ENCODE measurements around the gene BCL2L13. TPM values are rescaled to one million over a fixed set of nuclear protein-coding genes. Genes with fewer than 3 reads are reported as not detected.
"Not testable (repeated sequence)": the region's sequence is repeated elsewhere in the genome, so short reads cannot be mapped to it uniquely, and the experiment has no call there.

Gene BCL2L13
- total and polyA plus RNA-seq, 5 experiments from 2014 or later, result 32.3 to 52.2 (median 42.8) TPM

DNA sequence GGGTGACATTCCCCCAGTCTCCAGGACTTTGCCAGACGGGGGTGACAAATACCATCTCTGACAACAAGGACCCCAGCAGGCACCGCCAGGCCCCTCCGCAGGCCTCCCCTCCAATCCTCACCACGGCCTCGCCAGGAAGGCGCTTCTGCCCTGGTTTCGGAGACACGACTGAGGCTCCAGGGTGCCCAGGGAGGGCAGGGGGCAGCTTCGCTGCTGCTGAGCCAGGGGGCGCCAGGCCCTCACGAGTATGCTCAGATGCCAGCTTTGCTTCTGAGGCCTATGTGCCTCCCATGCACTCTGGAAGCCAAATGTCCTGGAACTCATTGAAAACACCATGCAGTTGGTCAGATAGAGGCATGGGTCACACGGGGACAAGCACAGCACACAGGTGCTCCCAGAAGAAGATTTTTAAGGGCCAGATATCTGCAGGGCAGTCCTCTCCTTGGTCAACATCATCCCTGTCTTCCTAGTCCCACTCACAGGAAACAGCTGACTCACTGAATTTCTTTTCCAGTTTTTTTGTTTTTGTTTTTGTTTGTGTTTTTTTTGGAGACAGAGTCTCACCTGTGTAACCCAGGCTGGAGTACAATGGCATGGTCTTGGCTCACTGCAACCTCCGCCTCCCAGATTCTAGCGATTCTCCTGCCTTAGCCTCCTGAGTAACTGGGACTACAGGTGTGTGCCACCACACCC lies 115.8 kb downstream of the BCL2L13 start:
- H3K9me3 Mint-ChIP-seq, result no peaks in the 10 kb centered on the region
- peaks cover 0 to 14% (median 2%) of the 10 kb centered on the region in 3 donors for H3K36me3 Mint-ChIP-seq
- H3K27ac Mint-ChIP-seq, result peak overlapping the region in 9 of 10 donors; percentile 18 to 77 (median 60)
- DNase-seq (peak in 6 of 10 donors; percentile 35 to 70 (median 44)), ATAC-seq (peak; percentile 66 to 67)
- H3K27me3 Mint-ChIP-seq, result no peaks in the 10 kb centered on the region
- H3K4me3 Mint-ChIP-seq, result no peak overlapping the region
- H3K4me1 Mint-ChIP-seq, result peaks cover 9 to 24% (median 23%) of the 10 kb centered on the region in 4 donors
- POLR2A ChIA-PET, result interaction anchor here (1.9 kb wide), 1 partner anchor 31 kb away, joined by 5 read pairs; no protein-coding TSS in a partner anchor

DNA sequence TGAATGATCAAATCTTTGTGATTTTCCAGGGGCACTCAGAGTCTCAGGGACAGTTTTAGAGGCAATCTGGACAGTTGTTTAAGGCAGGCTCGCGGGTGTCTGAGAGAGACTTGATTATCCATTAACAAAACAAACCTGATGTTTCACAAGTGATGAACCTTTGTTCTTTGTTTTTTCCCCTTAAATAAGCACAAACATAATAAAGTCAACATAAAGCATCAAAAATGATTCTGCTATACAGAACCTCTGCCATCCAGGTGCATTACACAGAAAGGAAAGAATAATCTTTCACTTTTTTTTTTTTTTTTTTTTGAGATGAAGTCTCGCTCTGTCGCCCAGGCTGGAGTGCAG lies 122.6 kb downstream of the BCL2L13 start:
- peaks cover 0 to 7% (median 0%) of the 10 kb centered on the region in 3 donors for H3K36me3 Mint-ChIP-seq
- ATAC-seq (no peak), DNase-seq (no peak)
- H3K27me3 Mint-ChIP-seq, result no peaks in the 10 kb centered on the region
- H3K9me3 Mint-ChIP-seq, result no peaks in the 10 kb centered on the region
- no peak overlapping the region for H3K4me3 Mint-ChIP-seq
- H3K27ac Mint-ChIP-seq, result peak overlapping the region in 8 of 10 donors; percentile 39 to 80 (median 66)
- POLR2A ChIA-PET, result interaction anchor here (1.1 kb wide), 1 partner anchor 314 kb away, joined by 3 read pairs; no protein-coding TSS in a partner anchor
- peaks cover 20 to 55% (median 44%) of the 10 kb centered on the region in 4 donors for H3K4me1 Mint-ChIP-seq

DNA sequence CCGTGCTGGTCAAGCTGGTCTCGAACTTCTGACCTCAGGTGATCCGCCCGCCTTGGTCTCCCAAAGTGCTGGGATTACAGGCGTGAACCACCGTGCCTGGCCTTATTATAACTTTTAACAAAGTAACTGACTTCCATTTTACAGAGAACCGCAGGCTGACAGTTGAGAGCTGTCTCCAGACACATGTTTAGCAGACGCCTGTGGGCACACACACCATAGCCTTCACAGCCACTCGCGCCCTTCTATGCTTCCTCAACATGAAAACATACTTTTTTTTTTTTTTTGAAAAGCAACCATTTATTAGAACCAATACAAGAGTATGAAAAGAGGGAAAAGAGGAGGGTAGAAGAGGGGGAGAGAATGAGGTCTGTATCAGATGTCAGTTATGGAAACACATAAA lies 124.9 kb downstream of the BCL2L13 start:
- H3K4me3 Mint-ChIP-seq, result peak overlapping the region in 1 of 10 donors; percentile 33
- H3K4me1 Mint-ChIP-seq, result peaks cover 25 to 56% (median 47%) of the 10 kb centered on the region in 4 donors
- H3K27me3 Mint-ChIP-seq, H3K9me3 Mint-ChIP-seq, ATAC-seq, DNase-seq, POLR2A ChIA-PET, H3K36me3 Mint-ChIP-seq: not testable (repeated sequence)
- H3K27ac Mint-ChIP-seq, result peak overlapping the region in 7 of 10 donors; percentile 33 to 91 (median 55)

DNA sequence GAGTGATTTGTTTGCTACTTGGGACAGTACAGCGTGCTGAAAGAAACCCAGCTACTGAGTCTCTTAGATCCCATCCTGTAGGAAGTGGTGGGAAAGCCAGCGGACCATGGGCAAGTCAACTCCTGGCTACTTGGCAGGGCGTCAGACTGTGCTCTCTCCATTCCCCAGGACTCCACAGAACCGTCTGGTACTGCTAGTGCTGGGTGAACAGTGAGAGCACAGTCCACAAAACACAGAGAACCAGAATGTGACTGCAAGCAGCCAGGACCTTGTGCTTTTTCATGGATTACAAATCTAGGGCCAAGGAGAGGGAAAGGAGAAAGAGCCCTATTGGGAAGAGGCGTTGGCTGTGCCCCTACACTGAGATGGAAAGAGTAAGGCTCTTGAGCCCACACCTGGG lies 125.5 kb downstream of the BCL2L13 start:
- H3K27me3 Mint-ChIP-seq, result no peaks in the 10 kb centered on the region
- peaks cover 0 to 4% (median 0%) of the 10 kb centered on the region in 3 donors for H3K36me3 Mint-ChIP-seq
- DNase-seq, result no peak
- peak overlapping the region in 3 of 10 donors; percentile 12 to 52 (median 18) for H3K4me3 Mint-ChIP-seq
- POLR2A ChIA-PET, result no interaction called here
- no peak for ATAC-seq
- peaks cover 25 to 57% (median 44%) of the 10 kb centered on the region in 4 donors for H3K4me1 Mint-ChIP-seq
- H3K27ac Mint-ChIP-seq, result peak overlapping the region; percentile 13 to 91 (median 60)
- no peaks in the 10 kb centered on the region for H3K9me3 Mint-ChIP-seq

DNA sequence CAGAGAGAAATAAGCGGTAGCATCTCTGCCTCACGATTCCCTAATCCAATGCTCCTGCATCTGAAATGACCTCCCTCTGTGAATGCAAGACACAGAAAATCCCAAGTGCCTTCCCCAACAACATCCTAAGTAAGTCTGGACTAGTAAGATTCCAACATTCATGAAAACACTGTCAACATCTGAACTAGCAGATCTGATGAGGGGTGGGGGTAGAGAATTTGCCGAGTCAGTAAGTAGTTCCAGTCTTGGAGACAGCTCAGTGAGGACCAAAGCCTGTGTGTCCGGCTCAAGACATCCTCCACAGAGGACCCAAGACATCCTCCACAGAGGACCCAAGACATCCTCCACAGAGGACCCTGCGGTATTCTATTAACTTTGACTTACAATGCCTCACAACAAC lies 126.3 kb downstream of the BCL2L13 start:
- peaks cover 25 to 63% (median 51%) of the 10 kb centered on the region in 4 donors for H3K4me1 Mint-ChIP-seq
- POLR2A ChIA-PET, result interaction anchor here (1.4 kb wide), 1 partner anchor 9 kb away, joined by 5 read pairs; the partner anchor contains the start of gene BID

DNA sequence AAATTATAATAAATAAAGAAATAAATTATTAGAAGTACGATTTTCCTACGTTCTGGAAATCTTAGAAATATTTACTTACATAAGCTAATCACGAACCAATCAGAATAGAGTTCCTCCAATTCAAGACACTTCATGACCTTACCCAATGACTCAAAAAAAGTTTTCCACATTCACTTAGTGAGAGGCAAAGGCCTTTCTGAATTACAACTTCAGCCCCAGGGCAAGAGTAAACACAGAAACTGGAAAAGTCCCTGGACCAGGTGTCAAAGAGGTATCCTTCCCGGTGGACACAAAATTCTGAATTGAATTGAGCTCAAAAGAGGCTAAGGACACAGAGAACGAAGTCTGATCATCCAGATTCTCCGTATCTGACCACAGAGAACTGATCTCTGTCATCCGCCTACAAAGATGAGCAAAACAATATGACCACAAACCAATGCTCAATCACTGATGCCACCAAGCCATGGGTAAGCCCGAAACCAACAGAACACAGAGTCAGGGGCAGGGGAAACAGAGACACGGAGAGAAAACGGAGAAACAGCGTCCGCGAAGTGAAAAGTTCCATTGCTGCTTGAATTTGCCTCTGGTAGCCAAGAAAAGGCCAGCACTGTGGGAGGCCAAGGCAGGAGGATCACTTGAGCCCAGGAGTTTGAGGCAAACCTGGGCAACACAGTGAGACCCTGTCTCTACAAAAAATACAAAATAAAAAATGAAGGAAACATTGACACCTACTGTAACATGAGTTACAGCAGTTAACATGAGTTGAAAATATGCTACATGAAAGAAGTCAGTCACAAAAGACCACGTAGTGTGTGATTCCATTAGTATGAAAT lies 128.9 kb downstream of the BCL2L13 start:
- Mint-ChIP-seq H3K4me3 (peak overlapping the region; percentile 51 to 84 (median 80)), H3K27ac (peak overlapping the region; percentile 58 to 94 (median 91)), H3K36me3 (no peaks in the 10 kb centered on the region), H3K4me1 (peaks cover 26 to 68% (median 63%) of the 10 kb centered on the region in 4 donors), H3K9me3 (no peaks in the 10 kb centered on the region), H3K27me3 (no peaks in the 10 kb centered on the region)
- POLR2A ChIA-PET, result interaction anchor here (0.7 to 2.6 kb wide), 4 partner anchors 10 to 309 kb away, joined by 3 to 14 read pairs (median 4); no protein-coding TSS in a partner anchor
- ATAC-seq (peak; percentile 87 to 88), DNase-seq (peak in 6 of 10 donors; percentile 35 to 79 (median 64))

More for the DNA sequence above, 126.3 kb downstream of the BCL2L13 start:
- Mint-ChIP-seq H3K4me3 (peak overlapping the region in 1 of 10 donors; percentile 45), H3K27ac (peak overlapping the region in 7 of 10 donors; percentile 27 to 80 (median 61))
- ATAC-seq, DNase-seq, H3K27me3 Mint-ChIP-seq, H3K36me3 Mint-ChIP-seq, H3K9me3 Mint-ChIP-seq: not testable (repeated sequence)

DNA sequence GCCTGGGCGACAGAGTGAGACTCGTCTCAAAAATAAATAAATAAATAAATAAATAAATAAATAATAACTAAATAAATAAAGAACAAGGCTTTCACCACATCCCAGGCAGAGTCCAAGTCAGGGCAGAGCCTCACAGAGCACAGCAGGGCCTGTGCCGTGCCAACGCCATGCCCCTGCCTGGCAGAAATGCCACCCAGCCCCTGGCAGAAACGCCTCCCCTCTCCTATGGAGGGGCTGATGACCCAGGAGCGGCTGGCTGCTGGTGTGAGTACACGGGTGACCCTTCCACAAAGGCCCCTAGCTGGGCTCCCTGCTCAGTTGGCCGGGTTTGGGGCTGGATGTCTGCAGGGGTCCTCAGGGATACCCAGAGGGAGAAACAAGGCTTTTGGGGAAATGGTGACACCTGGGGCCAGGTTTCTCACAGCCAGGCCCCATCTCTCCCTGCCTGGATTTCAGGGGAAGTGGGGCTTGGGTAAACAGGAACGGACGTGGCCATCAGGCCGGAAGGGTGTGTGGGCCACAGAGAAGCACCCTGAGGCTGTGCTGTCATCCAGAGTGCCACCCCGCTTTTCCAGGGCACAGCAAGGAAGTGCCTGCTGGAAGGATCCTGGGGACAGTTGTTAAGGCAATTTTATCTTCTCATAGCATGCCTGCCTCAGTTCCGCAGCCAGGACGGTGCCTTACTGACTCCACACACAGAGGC lies 130.6 kb downstream of the BCL2L13 start:
- peak overlapping the region in 4 of 10 donors; percentile 4 to 53 (median 14) for H3K4me3 Mint-ChIP-seq
- H3K27me3 Mint-ChIP-seq, result no peaks in the 10 kb centered on the region
- peaks cover 33 to 72% (median 70%) of the 10 kb centered on the region in 4 donors for H3K4me1 Mint-ChIP-seq
- DNase-seq (no peak), ATAC-seq (no peak)
- POLR2A ChIA-PET, result interaction anchor here (2.6 kb wide), 1 partner anchor 8 kb away, joined by 14 read pairs; no protein-coding TSS in a partner anchor
- H3K36me3 Mint-ChIP-seq, result peaks cover 0 to 2% (median 0%) of the 10 kb centered on the region in 3 donors
- H3K27ac Mint-ChIP-seq, result peak overlapping the region in 7 of 10 donors; percentile 21 to 77 (median 46)
- no peaks in the 10 kb centered on the region for H3K9me3 Mint-ChIP-seq

DNA sequence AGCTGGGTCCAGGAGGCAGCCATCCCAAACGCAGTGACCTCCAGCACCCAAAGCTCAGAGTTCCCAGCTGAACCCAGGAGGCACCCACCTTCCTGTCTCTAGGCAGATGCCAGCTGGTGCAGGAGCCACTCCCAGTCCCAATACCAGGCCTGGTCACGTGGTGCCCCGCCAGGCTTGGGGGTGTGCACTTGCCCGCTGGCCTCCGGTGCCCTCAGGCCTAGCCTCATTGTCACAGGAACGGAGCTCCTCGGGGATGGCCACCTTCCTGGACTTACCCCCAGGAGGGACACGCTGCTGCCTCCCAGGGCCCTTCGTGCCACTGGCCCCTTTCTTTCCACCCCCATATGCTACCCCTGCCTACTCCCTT lies 131.1 kb downstream of the BCL2L13 start:
- ATAC-seq (no peak), DNase-seq (no peak)
- Mint-ChIP-seq H3K9me3 (no peaks in the 10 kb centered on the region), H3K36me3 (peaks cover 0 to 2% (median 0%) of the 10 kb centered on the region in 3 donors), H3K4me1 (peaks cover 28 to 69% (median 65%) of the 10 kb centered on the region in 4 donors), H3K27ac (peak overlapping the region in 8 of 10 donors; percentile 6 to 87 (median 62)), H3K27me3 (no peaks in the 10 kb centered on the region), H3K4me3 (peak overlapping the region in 6 of 10 donors; percentile 4 to 53 (median 16))
- POLR2A ChIA-PET, result no interaction called here

DNA sequence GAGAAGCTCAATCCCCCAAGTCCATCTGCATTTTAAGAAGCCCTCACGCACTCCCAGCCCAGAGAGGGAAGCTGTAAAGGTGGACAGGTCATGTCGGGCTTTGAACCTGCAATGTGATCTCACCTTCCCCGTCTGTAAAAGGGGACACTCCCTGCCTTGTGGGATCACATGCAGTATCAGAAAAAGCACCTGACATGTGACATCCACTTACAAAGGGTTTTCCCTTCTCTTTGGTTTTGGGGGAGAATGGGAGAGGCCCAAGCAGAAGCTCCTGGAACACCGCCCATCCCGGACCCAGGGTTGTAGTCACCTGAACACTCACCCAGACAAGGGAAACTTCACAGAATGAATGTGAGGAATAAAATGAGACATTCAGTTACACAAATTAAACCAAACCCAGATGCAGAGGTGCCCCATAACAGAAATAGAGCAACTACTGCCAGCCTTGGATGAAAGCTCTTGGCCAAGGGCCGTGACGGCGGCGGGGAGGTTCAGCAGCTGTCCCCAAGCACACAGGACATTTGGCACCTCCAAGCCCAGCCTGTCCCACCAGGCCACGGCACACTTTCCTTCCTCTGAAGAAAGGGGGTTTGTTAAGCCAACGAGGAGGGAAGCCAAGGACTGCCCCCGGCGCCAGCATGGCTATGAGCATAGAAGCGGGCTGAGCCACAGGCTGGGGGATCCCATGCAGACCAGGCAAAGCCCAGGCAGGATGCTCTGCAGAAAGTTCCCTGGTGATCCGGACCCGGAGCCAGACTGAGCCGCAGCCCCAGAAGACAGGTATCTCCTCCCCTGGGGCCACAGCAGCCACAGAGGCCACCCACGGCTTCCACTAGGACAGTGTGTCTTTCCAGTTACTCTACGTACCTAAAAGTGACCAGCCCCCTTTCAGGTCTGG lies 131.9 kb downstream of the BCL2L13 start:
- ATAC-seq (no peak), DNase-seq (no peak)
- Mint-ChIP-seq H3K4me3 (peak overlapping the region in 8 of 10 donors; percentile 7 to 53 (median 22)), H3K4me1 (peaks cover 30 to 70% (median 67%) of the 10 kb centered on the region in 4 donors), H3K27ac (peak overlapping the region; percentile 6 to 90 (median 75)), H3K9me3 (no peaks in the 10 kb centered on the region), H3K27me3 (no peaks in the 10 kb centered on the region), H3K36me3 (peaks cover 0 to 2% (median 0%) of the 10 kb centered on the region in 3 donors)
- POLR2A ChIA-PET, result no interaction called here

DNA sequence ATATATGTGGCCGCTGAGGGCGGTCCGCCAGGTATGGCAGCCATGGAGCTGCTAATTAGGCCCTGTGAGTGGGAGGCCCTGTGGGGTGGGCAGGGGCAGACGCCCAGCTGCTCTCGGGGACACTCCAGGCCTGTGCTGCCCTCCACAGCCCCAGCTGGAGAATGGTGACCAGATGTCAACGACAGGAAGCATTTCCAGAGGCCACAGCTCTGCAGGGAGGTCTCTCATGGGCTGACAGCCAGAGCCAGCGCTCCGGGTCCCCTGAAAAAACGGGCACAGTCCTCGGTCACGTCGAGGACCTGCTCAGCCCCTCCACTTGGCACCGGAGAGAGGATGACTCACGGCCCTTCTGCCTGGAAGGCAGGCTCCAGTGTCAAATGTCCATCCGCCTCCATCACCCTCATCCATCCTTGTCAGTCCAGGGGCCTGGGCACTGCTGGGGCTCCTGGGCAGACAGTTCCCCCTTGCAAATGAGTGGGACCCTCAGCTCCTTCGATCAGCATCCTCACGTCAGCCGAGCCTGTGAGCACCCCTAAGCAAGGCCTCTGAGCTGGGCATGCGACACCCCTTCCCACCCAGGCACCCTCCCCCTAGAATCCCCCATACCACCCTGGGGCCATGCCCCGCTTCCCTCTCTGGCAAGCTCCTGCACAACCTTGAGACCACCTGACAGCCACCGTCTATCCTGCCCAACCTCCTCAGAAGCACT lies 133.8 kb downstream of the BCL2L13 start:
- peaks cover 40 to 84% (median 79%) of the 10 kb centered on the region in 4 donors for H3K4me1 Mint-ChIP-seq
- POLR2A ChIA-PET, result interaction anchor here (0.7 to 1.5 kb wide), 2 partner anchors 9 to 15 kb away, joined by 4 to 6 read pairs; no protein-coding TSS in a partner anchor
- H3K27me3 Mint-ChIP-seq, result no peaks in the 10 kb centered on the region
- H3K4me3 Mint-ChIP-seq, result peak overlapping the region; percentile 83 to 100 (median 89)
- DNase-seq (no peak), ATAC-seq (no peak)
- H3K9me3 Mint-ChIP-seq, result no peaks in the 10 kb centered on the region
- H3K27ac Mint-ChIP-seq, result peak overlapping the region; percentile 79 to 95 (median 89)
- H3K36me3 Mint-ChIP-seq, result peaks cover 0 to 2% (median 0%) of the 10 kb centered on the region in 3 donors

Data from naive thymus-derived CD8-positive, alpha-beta T cell (primary cell).